ENCODE results near the gene RSBN1L. TPM values are rescaled to one million over a fixed set of nuclear protein-coding genes. Genes with fewer than 3 reads are reported as not detected.
"Not testable (repeated sequence)": the region's sequence is repeated elsewhere in the genome, so short reads cannot be mapped to it uniquely, and the experiment has no call there.

RSBN1L gene
- total RNA-seq, 1 donor: 17.0 TPM

DNA sequence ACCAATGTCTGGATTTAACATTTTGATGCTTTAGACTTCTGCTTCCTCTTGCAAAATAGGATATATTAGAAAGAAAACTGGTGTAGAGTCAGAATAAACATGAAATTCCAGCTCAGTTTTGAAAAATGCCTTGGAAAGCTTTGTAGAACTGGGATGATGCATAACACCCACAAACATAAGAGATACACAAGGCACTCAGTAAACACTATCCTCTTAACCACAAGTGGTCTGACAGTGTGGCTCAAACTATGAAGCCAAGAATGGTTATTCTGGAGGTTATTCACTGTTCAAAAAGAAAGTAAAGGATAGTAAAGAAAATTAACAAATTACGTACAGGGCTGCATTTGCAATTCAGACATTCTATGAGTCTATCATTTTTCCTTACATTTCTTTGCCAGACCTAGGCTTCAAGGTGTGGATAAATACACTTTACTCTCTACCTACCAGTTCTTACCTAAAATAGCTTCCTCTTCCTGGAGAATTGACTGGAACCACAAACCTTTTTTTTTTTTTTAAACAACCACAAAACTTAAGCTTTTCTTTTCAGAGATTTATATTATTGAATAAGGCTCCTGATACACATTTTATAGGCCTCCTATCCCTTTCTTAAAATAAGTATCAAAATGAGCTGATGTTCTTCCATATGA is 9.0 kb upstream of the RSBN1L start:
- DNase-seq (ENCODE audit: low read depth in 2 of 3, low spot score in 2 of 3): no peak

GRCh38 chr7:77687747-77688144 is 8.5 kb upstream of the RSBN1L start:
- peak in 1 of 3 donors; percentile 17 for DNase-seq (ENCODE audit: low read depth in 2 of 3, low spot score in 2 of 3)

GRCh38 chr7:77690289-77690688 is 6.0 kb upstream of the RSBN1L start:
- DNase-seq (ENCODE audit: low read depth in 2 of 3, low spot score in 2 of 3): no peak

GRCh38 chr7:77691892-77692491 is 4.3 kb upstream of the RSBN1L start:
- DNase-seq (ENCODE audit: low read depth in 2 of 3, low spot score in 2 of 3): no peak

DNA sequence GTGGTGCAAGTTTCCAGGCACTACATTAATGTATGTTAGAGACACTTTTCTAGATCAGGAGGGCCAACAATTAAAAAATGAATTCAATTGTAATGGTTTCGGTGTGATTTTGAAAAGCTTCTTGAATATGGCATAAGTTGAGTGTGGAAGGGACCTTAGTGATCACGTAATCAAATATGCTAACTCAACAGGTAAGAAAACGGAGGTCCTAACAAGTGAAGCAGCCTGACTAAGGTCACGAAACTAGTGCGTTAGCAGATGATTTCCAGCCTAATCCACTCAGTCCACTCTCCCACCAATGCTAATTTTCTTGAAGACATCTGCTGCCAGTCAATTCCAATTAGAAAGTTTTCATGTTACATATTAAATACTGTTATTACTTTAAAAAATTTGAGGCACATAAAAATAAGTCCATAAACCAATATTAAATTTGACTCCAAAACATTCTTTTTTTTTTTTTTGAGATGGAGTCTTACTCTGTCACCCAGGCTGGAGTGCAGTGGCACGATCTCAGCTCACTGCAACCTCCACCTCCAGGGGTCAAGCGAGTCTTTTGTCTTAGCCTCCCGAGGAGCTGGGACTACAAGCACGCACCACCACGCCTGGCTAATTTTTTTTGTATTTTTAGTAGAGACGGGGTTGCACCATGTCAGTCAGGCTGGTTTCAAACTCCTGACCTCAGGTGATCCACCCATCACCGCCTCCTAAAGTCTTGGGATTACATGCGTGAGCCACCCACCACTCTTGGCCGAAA is 2.3 kb upstream of the RSBN1L start:
- no peak for DNase-seq (ENCODE audit: low read depth in 2 of 3, low spot score in 2 of 3)

- peak; percentile 44 to 57 (median 46) for DNase-seq (ENCODE audit: low read depth in 2 of 3, low spot score in 2 of 3)
These were observed 630 bp downstream of the RSBN1L start for GRCh38 chr7:77696643-77697534.

DNA sequence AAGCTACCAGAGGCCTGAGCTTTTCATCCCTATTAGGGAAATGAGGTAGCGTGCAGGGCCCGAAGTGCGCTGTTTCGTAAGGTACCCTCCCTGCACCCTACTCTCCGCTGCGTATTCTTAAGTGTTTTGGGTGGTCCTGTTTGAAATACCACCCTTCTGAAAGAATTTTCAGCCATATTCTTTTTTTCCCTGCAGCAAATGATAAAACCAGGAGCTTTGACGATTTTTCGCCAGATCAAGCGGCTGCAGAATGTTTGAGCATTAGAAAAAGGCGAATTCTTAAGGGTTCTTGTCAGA is 1.2 kb downstream of the RSBN1L start:
- no peak for DNase-seq (ENCODE audit: low read depth in 2 of 3, low spot score in 2 of 3)

DNA sequence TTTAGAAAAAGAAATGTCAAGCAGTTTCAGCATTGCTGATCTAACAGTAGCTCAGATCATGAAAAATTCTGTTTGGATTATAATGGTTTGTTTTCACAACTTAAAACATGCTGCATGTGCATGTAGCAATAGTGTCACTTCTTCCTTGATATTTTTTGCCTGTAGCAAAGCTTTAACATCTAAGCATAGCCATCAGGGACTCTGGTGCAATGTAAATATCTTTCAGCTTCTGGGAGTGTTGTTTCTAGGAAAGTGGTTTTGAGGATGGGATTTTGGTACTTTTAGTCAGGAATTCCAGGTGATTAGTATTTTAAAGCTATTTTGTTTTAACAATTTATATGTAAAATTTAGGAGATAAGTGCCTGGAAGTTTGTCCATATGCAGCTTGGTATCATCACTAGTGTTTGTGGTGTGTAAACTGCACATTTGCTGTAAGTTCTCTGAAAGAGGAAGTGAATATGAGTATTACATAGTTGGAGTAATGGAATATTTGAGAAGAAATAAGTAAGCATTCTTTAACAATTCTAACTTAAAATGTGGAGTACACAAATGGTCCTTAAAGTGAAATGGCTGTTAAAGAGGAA is 1.9 kb downstream of the RSBN1L start:
- peak in 1 of 3 donors; percentile 39 for DNase-seq (ENCODE audit: low read depth in 2 of 3, low spot score in 2 of 3)

GRCh38 chr7:77699056-77699455 is 2.8 kb downstream of the RSBN1L start:
- no peak for DNase-seq (ENCODE audit: low read depth in 2 of 3, low spot score in 2 of 3)

- no peak for DNase-seq (ENCODE audit: low read depth in 2 of 3, low spot score in 2 of 3)
These were observed 6.3 kb downstream of the RSBN1L start for GRCh38 chr7:77702513-77702912.

- no peak for DNase-seq (ENCODE audit: low read depth in 2 of 3, low spot score in 2 of 3)
These were observed 6.8 kb downstream of the RSBN1L start for GRCh38 chr7:77702968-77703472.

- not testable (repeated sequence) for DNase-seq (ENCODE audit: low read depth in 2 of 3, low spot score in 2 of 3)
These were observed 7.4 kb downstream of the RSBN1L start for GRCh38 chr7:77703669-77704068.

- DNase-seq (ENCODE audit: low read depth in 2 of 3, low spot score in 2 of 3): no peak
These were observed 11.3 kb downstream of the RSBN1L start for GRCh38 chr7:77707504-77707992.

DNA sequence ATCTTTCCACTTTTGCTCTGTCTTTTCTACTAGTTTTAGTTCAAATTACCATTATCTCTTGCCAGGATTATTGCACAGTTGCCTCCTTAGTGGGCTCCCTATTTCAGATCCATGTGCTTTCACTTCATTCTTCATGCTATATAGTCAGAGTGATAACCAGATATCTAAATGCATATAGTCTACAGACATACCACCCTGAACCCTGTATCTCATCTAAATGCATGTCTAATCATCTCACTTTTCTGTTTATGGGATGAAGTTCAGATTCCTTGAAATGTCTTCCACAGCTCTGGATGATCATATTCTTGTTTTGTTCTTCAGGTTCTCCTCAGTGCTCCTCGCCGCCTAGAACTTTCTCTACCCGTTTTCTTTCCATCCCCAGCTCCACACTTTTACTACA is 13.8 kb downstream of the RSBN1L start:
- DNase-seq (ENCODE audit: low read depth in 2 of 3, low spot score in 2 of 3): no peak

- DNase-seq (ENCODE audit: low read depth in 2 of 3, low spot score in 2 of 3): no peak
These were observed 14.6 kb downstream of the RSBN1L start for GRCh38 chr7:77710861-77711260.

DNA sequence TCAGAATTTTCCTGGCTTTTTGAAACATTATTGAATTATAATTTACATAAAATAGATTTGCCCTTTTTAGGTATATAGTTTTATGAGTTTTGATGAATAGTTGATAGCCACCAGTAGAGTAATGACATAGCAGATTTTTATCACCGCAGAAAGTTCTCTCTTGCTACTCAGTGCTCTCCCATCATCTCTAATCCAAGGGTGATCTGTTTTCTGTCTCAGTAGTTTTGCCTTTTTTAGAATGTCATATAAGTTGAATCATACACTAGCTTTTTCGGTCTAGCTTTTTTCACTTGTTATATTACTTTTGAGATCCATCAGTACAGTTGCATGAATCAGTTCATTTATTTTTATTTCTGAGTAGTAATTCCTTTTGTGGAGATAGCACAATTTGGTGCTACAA is 17.9 kb downstream of the RSBN1L start:
- peak in 1 of 3 donors; percentile 37 for DNase-seq (ENCODE audit: low read depth in 2 of 3, low spot score in 2 of 3)

DNA sequence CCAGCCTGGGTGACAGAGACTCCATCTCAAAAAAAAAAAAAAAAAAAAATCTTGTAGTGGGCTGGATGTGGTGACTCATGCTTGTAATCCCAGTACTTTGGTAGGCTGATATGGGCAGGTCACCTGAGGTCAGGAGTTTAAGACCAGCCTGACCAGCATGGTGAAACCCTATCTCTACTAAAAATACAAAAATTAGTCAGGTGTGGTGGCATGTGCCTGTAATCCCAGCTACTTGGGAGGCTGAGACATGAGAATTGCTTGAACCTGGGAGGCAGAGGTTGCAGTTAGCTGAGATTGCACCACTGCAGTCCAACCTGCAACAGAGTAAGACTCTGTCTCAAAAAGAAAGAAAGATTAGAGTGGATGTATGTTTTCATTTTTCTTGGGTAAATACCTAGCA is 18.7 kb downstream of the RSBN1L start:
- not testable (repeated sequence) for DNase-seq (ENCODE audit: low read depth in 2 of 3, low spot score in 2 of 3)

GRCh38 chr7:77716804-77717203 is 20.5 kb downstream of the RSBN1L start:
- no peak for DNase-seq (ENCODE audit: low read depth in 2 of 3, low spot score in 2 of 3)

- DNase-seq (ENCODE audit: low read depth in 2 of 3, low spot score in 2 of 3): not testable (repeated sequence)
These were observed 21.3 kb downstream of the RSBN1L start for GRCh38 chr7:77717566-77717965.

DNA sequence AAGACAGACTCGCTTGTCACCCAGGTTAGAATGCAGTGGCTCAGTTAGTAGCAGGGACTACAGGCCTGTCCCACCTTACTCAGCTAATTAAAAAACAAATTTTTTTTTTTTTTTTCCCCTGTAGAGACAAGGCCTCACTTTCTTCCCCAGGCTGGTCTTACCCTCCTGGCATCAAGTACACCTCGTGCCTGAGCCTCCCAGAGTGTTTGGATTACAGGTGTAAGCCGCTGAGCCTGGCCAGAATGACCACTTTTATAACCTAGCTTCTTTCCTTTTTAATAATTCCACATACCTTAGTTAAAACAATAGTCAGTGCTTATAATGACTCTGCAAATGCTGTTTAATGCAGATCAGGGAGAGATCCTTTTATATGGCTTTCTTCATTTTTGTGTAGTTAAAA is 31.3 kb downstream of the RSBN1L start:
- peak in 1 of 3 donors; percentile 5 for DNase-seq (ENCODE audit: low read depth in 2 of 3, low spot score in 2 of 3)
